ENCODE measurements around the gene STAT4.

STAT4 gene

DNA sequence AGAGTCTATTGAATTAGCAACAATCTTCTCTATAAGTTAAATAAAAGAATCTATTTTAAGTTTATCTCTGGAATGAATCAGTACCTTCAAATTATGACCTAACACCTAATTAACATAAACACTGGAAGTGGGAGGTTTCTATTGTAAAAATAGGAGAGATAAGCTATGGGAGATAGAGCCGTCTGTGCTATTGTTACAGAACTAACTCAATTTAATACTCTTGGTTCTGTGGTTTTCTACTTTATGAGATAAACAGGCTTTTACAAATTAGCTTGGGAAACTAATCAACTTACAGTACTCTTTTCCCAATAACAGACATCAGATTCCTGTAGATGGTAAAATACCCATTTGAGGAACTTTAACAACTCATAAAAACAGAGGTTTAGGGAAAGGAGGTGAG lies 111.2 kb downstream of the STAT4 start:
- DNase-seq: no peak

DNA sequence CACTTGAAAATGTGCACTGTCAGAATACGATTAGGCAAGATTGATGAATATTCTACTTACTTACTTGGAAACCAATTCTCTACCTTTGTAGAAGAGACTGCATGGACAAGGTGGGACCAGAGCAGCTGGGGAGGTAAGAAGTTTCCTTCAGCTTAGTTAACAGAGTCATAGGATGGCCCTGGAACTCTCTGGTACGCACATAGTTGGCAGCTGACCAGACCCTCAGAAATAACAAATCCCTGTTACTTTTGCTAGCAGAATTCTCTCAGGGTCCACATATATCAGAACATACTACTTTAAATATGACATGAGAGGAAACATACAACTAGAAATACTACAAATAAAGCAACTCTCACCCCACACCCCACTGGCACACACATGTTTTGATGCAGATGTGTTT lies 112.1 kb downstream of the STAT4 start:
- DNase-seq: no peak

DNA sequence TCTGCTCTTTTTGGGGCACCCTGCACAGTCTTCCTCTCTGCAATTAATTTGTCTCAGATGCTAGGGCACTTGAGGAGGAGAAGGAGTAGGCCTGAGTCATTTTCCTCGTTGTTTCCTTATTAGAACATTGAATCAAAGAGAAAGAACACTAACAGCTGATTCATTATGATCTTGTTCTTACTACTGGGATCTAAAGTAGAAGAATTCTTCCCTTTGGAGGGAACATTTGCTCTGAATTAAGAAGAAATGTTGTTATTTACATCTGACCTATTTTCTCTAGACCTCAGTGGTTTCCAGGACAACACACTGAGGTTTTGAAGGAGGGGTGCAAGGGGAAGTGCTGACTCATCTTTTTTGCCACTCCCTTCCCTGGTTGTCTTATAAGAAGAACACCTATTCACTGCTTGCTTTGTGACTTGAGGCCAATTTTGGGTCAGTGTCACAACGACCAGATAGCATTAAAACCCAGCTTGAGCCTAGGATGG lies 112.5 kb downstream of the STAT4 start:
- DNase-seq: no peak

DNA sequence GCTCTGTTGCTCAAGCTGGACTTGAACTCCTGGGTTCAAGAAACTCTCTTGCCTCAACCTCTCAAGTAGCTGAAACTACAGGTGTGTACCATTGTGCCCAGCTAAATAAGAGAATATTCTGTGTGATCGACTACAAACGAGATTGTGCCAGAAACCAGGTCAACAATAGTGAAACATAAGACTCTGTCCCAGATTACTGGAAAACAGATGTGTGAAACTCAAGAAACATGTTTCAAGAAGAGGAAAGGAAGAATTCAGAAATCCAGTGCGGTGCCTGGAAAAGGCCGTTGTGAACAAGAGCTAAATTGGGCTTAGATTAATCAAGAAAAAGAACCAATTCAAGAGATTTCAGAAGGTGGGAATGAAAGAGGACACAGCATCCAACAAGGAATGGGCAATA lies 113.4 kb downstream of the STAT4 start:
- no peak for DNase-seq

DNA sequence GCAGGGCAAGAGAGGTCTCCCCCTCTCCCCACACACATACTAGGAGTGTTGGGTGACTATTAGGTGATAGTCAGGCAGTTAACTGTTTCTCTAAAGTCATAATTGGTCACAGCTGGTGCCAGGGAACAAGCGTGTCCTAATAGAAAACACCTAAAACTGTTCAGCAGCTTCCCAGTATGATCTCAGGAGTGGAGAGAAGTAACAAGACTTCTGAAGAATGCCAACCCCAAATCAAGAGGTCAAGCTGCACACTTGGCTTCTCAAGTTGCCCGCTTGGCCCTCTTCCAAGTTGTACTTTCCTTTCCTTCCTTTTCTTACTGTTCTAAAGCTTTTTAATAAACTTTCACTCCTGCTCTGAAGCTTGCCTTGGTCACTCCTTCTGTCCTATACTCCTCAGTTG lies 114.4 kb downstream of the STAT4 start:
- DNase-seq: no peak

DNA sequence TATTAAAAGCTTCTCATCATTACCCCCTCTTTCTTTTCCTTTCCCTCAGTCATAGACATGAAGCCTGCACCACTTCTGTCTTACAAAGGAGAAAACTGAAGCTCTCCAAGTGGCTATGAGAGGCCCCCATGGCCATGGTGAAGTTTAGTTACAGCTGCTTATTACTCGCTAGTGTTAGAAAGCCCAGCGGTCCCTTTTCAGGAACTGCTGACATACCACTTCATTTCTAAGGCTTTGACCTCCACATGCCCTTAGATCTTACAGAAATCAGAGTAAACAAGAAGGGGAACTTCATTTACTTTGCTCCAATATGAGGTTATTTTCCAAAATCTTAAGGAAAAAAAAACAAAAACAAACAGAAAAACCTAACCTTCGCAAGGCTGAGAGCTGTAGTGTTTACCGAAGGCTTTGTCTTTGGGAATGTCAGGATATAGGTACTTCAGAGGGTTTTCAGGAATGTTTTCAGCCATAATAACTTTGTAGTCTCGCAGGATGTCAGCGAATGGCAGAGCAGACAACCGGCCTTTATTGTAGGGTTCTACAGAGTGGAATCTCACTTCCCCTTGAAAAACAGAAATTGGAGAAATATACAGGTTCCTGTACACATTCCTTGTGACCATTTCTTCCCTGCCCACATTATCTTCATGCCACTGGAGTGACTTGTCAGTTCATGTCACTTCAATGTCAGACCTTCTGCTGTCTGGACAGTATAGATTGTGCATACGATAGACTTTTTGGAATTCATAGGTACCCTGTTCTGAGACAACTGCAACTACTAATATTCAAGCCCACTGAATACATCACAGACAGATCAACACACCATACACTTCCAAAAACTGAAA lies 118.0 kb downstream of the STAT4 start:
- no peak for DNase-seq

DNA sequence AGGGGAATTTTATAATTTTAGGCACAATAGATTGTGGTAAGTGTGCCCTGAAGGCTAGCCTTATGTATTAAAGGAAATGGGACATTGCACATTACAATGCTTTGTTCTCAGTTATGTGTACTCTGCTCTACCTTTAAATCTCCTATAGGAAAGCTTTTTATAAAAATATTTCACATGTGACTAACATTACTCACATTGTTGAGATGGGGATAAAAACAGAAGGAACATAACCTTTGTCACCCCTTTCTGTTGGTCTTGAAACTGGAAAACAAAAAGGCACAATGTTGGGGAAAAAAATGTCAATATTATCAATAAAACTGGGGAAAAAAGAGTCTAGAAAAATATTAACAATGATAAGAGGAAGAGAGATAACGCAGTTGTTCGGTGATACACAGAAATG lies 119.5 kb downstream of the STAT4 start:
- DNase-seq: no peak

DNA sequence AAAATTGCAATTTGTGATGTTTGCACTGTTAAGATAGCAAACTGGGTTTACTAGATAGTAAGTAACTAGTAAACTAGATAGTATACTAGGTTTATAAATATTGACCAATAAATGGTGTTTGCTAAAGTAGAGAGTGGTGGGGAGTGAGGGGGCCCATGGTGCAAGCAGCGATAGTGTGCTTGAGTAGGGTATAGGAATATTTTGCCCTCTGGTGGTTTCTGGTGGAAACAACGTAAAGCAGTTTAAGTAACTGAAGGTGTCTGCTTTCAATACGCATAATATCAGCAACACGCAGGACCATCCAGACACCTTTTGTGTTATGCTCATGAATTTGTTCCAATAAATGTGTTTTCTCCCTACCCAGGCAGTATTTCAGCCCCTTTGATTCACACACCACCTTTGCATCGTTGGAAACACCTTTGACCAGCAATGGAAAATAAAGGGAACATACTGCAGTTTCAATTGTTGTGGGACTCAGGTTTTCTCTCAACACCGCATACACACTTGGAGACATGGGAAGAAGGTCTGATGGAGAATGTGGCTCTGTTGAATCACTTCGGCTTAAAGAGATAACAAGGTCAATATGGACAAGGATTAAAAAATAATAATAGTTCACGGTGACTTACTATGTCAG lies 120.2 kb downstream of the STAT4 start:
- DNase-seq: peak; percentile 57

DNA sequence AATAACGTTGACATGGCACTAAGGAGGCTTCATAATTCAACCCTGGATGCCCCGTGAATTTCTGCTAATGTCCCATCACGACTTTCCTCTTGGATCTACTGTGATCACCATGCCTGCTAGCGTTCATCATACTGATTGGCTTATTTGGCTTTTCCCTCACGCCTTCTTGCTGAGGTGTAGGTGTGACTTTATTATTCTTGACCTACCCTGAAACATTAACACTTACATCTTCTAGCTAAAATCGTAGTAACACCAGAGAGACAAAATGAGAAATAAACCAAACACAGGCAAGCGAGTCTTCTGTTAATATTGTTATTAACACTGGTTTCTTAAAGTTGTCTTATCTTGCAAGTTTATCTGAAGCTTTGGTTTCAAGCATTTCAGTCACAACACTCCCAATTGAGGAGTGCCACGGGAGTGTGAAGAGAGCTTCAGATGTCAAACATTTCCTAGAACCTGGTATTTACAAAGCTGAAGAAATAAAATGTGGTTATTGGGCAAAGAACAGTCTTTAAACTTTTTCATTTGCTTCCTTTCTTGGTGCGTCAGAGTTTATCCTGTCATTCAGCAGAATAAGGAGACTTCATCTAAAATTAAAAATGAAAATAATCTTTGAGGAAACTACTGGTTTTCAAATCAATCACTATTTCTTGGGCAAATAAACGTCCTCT lies 121.4 kb downstream of the STAT4 start:
- DNase-seq: no peak

DNA sequence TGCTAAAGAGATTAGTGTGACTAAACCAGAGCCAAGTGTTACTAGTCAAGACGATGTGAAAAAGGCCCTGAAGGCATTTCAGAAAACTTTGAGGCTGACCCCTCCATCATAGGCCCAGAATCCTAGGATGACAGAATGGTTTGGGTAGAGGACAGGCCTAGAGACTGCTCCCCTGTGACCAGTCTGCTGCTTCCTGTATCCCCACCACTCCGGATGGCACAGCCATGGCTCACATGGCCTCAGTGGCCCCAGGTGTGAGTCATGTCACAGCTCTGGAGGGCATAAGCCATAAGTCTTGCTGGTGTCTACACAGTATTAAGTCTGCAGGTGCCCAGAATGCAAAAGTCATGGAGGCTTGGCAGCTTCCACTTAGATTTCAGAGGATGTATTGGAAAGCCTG lies 124.4 kb downstream of the STAT4 start:
- DNase-seq: no peak

DNA sequence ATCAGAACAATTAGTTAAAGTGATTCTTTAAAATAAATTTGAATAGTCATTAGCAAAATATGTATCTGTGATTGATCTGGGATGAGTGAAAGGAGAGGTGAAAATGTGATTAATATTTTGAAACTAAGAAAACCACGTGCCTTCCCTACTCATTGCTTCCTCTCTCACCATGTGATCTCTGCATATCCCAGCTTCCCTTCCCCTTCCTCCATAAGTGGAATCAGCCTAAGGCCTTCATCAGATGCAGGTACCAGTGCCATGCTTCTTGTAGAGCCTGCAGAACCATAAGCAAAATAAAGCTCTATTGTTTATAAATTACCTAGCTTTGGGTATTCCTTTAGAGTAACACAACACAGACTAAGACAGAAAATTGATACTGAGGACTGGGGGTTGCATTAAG lies 125.7 kb downstream of the STAT4 start:
- DNase-seq: no peak

DNA sequence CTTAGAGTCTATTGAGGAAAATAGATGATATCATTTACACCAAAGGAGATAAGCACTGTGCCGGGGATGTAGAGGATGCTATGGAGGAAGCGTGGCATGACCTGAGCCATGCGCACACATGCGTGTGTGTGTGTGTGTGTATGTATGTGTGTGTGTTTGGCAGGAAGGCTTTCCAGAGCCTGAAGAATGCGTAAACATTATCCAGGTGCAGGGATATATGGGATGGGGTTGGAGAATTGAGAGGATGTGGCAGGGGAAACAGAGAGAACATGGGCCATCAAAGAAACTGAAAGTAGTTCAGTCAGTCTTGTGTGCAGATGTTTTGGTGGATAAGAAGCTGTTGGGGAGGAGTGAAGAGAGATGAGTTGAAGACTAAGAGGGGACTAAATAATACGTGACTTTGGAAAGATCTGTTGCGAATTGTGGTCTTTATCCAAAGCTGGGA lies 127.5 kb downstream of the STAT4 start:
- no peak for DNase-seq

DNA sequence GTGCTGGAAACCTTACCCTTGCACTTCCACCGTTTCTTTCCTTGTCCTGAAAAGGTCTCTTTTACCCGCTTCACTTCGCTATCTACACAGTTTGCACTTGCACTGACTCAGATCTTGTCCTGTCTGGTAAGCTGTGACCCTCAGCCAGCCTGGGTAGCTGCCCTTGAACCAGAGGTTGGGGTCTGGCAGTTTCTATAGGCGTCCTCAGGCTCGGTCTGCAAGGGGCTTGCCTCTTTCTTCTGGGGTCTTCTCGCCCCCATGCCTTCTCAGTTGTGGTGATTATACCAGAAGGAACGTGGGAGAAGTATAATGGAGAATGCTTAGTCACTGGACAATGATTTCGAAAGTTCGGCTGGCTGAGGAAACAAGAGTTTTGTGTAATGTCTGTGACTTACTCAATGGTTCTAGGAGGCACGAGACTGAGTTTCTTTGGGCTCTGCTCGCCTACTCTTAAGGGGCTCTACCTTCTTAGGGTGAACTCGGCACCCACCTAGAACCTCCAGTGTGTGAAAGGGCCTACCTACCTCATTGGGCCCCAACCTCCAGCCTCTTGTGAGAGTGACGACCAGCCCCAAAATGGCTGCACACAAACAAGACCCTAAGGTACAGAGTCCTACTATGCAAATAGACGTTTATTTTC lies 129.9 kb downstream of the STAT4 start:
- DNase-seq: peak; percentile 28

DNA sequence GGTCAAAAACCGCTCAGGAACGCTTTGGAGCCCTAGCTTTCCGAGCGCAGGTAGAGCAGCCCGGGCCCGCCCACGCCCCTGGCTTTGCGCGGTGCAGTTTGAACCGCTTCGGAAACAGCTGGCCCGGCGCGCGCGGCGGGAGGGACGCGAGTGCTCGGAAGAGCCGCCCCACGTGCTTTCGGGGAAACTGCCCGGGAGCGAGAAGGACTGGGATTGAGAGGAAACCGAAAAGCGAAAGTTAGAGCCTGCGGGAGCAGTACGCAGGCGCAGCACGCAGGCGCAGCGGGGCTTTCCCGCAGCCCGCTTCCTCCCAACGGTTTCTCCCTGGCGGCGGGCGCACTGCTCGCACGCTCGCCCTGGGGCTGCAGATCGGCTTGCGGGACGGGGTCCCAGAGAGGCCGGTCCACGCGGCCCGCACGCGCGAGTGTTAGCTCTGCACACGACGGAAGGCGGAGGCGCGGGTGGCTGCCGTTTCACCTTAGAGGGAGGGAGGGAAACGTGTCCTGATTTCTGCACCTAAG lies 130.5 kb downstream of the STAT4 start:
- DNase-seq: peak; percentile 93

DNA sequence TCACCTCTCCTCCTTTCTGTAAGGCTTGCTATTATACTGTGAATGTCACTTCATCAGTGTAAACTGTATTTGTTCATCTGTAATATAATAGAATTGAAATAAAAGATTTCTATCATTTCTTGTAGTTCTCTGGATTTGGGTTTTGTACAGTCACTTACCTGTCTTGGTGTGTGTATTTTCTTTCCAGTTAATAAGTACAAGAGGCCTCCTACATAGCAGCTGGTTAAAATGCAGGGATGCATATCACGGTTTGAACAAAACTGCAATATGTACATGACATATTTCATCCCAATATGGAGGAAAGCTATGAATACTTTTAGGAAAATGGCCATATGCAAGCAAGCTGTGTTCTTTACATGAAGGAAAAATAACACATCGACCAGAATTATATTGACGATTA lies 131.4 kb downstream of the STAT4 start:
- no peak for DNase-seq

DNA sequence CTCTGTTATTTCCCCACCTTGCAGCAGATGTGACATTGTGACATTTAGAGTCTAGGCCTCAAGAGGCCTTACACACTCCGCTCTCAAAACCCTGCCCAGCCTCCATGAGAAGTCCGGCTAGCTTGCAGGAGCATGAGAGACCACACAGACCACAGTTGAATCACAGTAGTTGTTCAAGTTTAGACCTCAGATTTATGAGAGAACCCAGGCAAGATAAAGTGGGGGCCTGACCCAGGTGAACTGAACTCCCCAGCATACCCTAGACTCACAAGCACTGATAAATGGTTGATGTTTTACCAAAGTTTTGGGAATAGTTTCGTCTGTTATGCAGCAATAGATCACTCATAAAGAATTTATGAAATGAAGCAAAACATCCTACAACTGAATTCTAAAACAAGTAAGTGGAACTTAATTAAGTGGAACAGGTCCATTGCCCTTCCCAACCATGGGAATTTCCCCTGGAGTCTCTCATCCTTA lies 132.1 kb downstream of the STAT4 start:
- no peak for DNase-seq

DNA sequence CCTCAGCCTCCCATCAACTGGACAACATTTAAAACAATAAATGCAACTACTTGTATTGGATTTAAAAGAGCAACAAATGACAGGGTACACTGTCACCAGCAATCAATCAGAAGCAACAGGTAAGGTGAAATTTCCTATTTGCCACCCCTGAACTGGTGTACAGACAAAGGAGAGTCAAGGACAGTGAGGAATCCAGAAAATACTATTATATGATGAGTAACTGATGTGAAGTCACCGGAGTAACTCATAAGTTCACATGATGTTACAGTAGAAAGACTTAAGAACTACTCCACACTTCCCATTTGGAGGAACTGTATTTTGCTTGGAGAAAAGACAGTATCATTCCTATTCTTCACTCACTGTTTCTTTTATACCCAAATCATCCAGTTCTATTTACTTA lies 132.7 kb downstream of the STAT4 start:
- no peak for DNase-seq

DNA sequence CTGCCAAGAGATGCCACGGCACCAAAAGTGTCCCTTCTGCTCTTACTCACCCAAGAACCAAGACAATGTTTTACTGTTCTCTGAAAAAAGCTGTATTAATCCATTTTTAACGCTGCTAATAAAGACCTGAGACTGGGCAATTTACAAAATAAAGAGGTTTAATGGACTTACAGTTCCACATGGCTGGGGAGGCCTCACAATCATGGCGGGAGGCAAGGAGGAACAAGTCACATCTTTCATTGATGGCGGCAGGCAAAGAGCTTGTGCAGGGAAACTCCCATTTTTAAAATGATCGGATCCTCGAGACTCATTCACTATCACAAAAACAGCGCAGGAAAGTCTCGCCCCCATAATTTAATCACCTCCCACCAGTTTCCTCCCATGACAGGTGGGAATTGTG lies 135.0 kb downstream of the STAT4 start:
- no peak for DNase-seq

DNA sequence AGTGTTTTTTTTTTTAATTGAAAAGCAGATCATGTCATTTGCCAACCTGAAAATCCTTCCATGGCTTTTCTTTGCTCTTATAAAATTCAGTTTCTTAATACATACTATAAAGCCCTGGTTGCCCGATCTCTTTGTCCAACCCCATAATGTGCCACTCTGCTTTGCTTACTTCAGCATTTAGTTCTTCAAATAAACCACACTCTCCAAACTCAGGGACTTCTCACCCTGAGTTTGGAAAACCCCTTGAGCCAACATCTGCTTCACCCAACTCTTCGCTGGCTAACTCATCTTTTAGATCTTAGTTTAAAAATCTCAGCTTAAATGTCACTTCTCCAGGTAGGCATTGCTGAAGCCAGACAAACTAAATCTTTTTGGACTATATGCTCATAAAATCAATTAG lies 135.6 kb downstream of the STAT4 start:
- no peak for DNase-seq

DNA sequence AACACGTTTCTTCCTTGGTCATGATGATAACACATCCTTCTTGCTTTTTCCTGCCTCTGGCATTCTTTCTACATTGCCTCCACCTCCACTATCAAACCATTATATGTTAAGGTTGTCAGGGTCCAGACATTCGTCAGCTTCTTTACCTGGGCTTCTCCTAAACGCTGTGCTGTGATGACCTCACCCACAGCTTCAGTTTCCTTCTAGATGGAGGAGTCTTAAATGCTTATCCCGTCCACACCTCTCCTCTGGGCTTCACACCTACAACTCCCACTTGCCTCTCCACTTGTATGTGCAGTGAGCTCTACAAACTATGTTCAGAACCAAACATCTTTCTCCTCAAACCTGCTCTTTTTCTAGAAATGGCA lies 136.2 kb downstream of the STAT4 start:
- DNase-seq: no peak

DNA sequence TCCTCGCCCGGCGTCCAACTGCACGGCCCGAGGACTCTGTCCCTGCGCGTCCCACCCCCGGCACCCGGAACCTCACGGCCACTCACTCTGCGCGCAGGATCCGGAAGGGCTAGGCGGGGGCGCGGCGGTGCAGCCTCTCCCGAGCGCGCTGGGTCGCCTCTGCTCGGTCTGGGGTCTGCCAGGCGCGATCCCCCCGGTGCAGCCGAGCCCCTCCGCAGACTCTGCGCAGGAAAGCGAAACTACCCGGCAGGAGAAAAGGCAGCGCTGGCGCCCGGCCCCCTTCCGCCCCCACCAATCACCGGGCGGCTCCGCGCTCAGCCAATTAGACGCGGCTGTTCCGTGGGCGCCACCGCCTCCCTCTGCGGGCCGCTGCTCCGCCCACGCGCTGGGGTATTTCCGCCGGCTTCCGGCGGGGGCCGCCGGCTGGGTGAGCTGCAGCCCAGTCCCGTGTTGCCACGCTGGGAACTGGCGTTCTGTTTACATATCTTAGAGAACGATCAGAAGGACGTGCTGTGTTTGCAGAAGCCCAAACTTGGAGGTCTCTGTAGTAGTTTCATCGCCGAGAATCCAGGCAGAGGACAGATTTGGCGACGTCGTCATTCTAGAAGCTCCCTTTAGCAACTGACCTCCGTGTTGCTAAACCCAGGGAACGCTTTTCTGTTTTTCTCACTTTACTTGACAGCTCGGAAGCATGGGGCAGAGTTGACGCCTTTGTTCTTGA lies 136.7 kb downstream of the STAT4 start, which contains the start of gene STAT1:
Gene STAT1 (minus strand): TSS at position 240 of the 721 bp plus-strand sequence. CDS start 4,168 bp downstream, outside the sequence.
- peak; percentile 94 for DNase-seq

DNA sequence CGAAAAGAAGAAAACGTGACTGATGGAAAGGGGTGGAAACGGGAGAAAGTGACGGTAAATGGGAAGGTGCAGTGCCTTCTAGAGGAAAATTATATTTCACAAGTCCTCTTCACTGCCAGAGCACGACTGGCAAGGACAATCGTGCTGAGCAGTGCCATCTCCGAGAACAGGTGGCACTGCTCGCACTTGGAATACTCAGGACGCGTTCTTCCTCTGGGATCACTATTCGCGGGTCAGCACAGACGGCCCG lies 137.2 kb downstream of the STAT4 start:
- DNase-seq: peak; percentile 60

All from NCI-H510A treated with DMSO at 0.1 percent for 48 hours (cell line).